OCI-LY7 (cell line): ENCODE results near the gene DTNA. TPM values are rescaled to one million over a fixed set of nuclear protein-coding genes. Genes with fewer than 3 reads are reported as not detected.
"Not testable (repeated sequence)": the region's sequence is repeated elsewhere in the genome, so short reads cannot be mapped to it uniquely, and the experiment has no call there.

Source experiments
- BruUV-seq: library from RNA; stranded (reverse); fragments of 400-500 nt; replicated peaks from 2 replicates; lab custom pipeline; 2021; lab: Mats Ljungman, UMichigan
- CTCF ChIA-PET: fragments of 300-600 bp; sonication (Branson Sonifier 250); formaldehyde crosslinking; loops from one replicate; lab custom pipeline; 2022; ENCODE audit warnings: antibody characterized with exemption; ENCODE audit not compliant: unreplicated experiment; lab: Charles Lee
- POLR2A ChIA-PET: fragments of 300-600 bp; sonication (Branson Sonifier 250); formaldehyde crosslinking; loops from one replicate; lab custom pipeline; 2022; ENCODE audit warnings: antibody characterized with exemption; lab: Charles Lee
- DNase-seq: peaks from one replicate; pipeline ENCODE4 v3.0.0-alpha.2; 2015; ENCODE audit warnings: low spot score
- H2AFZ ChIP-seq: fragments of 200-600 bp; sonication (generic), shearing (Covaris generic); 2 replicates; pipeline ENCODE4 v1.6.1; 2014; ENCODE audit warnings: mild to moderate bottlenecking, antibody characterized with exemption, low read length, moderate library complexity
- H3K27ac ChIP-seq: fragments of 200-600 bp; sonication (generic); 2 replicates; pipeline ENCODE4 v1.5.1; 2014; ENCODE audit warnings: mixed run types, low read depth, mild to moderate bottlenecking, moderate library complexity, low read length, inconsistent platforms; ENCODE audit not compliant: poor library complexity, severe bottlenecking
- H3K36me3 ChIP-seq: fragments of 200-600 bp; sonication (generic); 2 replicates; pipeline ENCODE4 v1.6.1; 2014; ENCODE audit warnings: mild to moderate bottlenecking, antibody characterized with exemption, low read length, moderate library complexity, mixed read lengths; ENCODE audit not compliant: insufficient read depth
- H3K4me1 ChIP-seq: fragments of 200-600 bp; sonication (generic); 2 replicates; pipeline ENCODE4 v1.5.1; 2014; ENCODE audit warnings: mild to moderate bottlenecking, low read length; ENCODE audit not compliant: insufficient read depth, poor library complexity, severe bottlenecking
- H3K4me2 ChIP-seq: fragments of 200-600 bp; sonication (generic); 2 replicates; pipeline ENCODE4 v1.6.1; 2014; ENCODE audit warnings: mild to moderate bottlenecking, low read length
- H3K4me3 ChIP-seq: fragments of 200-600 bp; sonication (generic); 2 replicates; pipeline ENCODE4 v1.5.1; 2014; ENCODE audit warnings: mild to moderate bottlenecking, low read depth, low read length; ENCODE audit not compliant: poor library complexity, severe bottlenecking
- H3K79me2 ChIP-seq: fragments of 200-600 bp; sonication (generic); 2 replicates; pipeline ENCODE4 v1.6.1; 2016; ENCODE audit warnings: low read depth, mild to moderate bottlenecking, low read length, moderate library complexity, mixed read lengths; ENCODE audit not compliant: insufficient read depth
- H3K9me2 ChIP-seq: fragments of 200-600 bp; sonication (generic); 2 replicates; pipeline ENCODE4 v1.6.1; 2016; ENCODE audit warnings: mild to moderate bottlenecking, low read length, mixed read lengths; ENCODE audit not compliant: insufficient read depth
- H3K9me3 ChIP-seq: fragments of 200-600 bp; sonication (generic); 2 replicates; pipeline ENCODE4 v1.6.1; 2014; ENCODE audit warnings: mild to moderate bottlenecking, mixed run types, low read length, mixed read lengths
- H4K20me1 ChIP-seq: fragments of 200-600 bp; sonication (generic); 2 replicates; pipeline ENCODE4 v1.6.1; 2014; ENCODE audit warnings: mild to moderate bottlenecking, antibody characterized with exemption, low read length, moderate library complexity, mixed read lengths; ENCODE audit not compliant: insufficient read depth
- CTCF ChIP-seq: fragments of 200-600 bp; sonication (generic); conservative IDR thresholded peaks from 2 replicates; pipeline ENCODE4 v1.5.1; 2014; ENCODE audit warnings: mild to moderate bottlenecking, antibody characterized with exemption, low read length, moderate library complexity, mixed read lengths
- EZH2phosphoT487 ChIP-seq: fragments of 200-600 bp; sonication (generic); IDR thresholded peaks from 2 replicates; pipeline ENCODE4 v1.6.1; 2018; ENCODE audit warnings: low read depth, borderline replicate concordance, mild to moderate bottlenecking, mixed run types, antibody characterized with exemption, low read length, moderate library complexity, mixed read lengths
- intact Hi-C: fragments of 100-400 bp; cut with micrococcal nuclease; formaldehyde crosslinking; loops from one replicate; pipeline ENCODE4 v1.10.0; 2022; ENCODE audit not compliant: unreplicated experiment
- total RNA-seq, 2 experiments: library from RNA; depleted of rRNA in 1 of 2; stranded (reverse); fragments of >200 nt in 1 of 2; shearing (Covaris generic) in 1 of 2; gene quantifications; 2 replicates each; pipeline ENCODE4 v1.2.3, GENCODE V29; 2014 to 2022

DTNA gene
- total RNA-seq, 2 experiments from 2014 or later = 0.16 TPM; not detected in 1

DNA sequence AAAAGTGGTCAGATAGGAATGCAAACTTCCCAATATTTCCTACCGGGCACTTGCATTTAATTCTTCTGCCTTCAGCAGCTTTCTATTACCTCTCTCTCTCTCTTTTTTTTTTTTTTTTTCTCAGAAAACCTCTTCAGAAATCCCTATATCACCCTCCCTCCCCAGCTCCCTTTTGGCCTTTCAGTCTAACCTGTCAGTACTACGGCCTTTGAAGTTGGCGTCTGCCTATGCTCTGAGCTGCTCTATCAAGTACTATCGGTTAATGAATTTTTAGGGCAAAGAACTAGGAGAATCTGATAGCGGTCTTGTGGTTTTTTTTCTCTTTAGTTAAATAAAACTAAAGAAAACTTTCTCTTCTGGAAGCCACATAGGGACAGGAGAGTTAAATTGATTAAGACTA is 208.8 kb downstream of the DTNA start:
- ChIA-PET CTCF (no interaction called here), POLR2A (no interaction called here)
- Histone ChIP-seq H2AFZ (no peak overlapping the region), H3K79me2 (no peaks in the 10 kb centered on the region), H3K9me3 (no peaks in the 10 kb centered on the region), H3K4me1 (no peaks in the 10 kb centered on the region), H4K20me1 (no peaks in the 10 kb centered on the region), H3K9me2 (no peaks in the 10 kb centered on the region), H3K36me3 (no peaks in the 10 kb centered on the region), H3K4me2 (no peak overlapping the region), H3K27ac (no peak overlapping the region), H3K4me3 (no peak overlapping the region)
- intact Hi-C loops = no loop called here
- TF ChIP-seq CTCF (no peak), EZH2phosphoT487 (no peak)
- no TSS peak for BruUV-seq
- no peak for DNase-seq

DNA sequence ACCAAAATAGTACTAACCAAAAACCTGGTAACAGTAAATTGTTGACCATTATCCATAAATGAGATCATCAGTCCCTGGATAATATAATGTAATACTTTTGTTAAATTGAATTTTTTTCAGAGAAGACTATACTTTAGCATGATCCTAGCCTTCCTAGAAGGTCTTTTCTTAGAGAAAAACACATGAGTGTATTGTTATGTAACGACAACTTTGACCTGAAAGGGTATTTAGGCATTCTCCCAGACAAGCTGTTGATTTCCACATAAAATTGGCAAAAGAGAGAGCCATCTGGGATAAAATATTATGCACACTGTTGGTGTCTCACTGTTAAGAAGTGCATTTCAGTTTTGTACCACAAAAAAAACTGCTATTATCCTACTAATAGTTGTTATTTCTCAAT is 211.1 kb downstream of the DTNA start:
- intact Hi-C loops = no loop called here
- H3K9me3 ChIP-seq = no peaks in the 10 kb centered on the region
- no peak for TF ChIP-seq CTCF
- H3K79me2 ChIP-seq = no peaks in the 10 kb centered on the region
- H2AFZ ChIP-seq = no peak overlapping the region
- no peaks in the 10 kb centered on the region for H3K36me3 ChIP-seq
- CTCF ChIA-PET = no interaction called here
- POLR2A ChIA-PET = no interaction called here
- DNase-seq = no peak
- H3K4me1 ChIP-seq = no peaks in the 10 kb centered on the region
- H4K20me1 ChIP-seq = no peaks in the 10 kb centered on the region
- no peak overlapping the region for H3K4me2 ChIP-seq
- H3K27ac ChIP-seq = no peak overlapping the region
- BruUV-seq = no TSS peak
- no peaks in the 10 kb centered on the region for H3K9me2 ChIP-seq
- no peak overlapping the region for H3K4me3 ChIP-seq

DNA sequence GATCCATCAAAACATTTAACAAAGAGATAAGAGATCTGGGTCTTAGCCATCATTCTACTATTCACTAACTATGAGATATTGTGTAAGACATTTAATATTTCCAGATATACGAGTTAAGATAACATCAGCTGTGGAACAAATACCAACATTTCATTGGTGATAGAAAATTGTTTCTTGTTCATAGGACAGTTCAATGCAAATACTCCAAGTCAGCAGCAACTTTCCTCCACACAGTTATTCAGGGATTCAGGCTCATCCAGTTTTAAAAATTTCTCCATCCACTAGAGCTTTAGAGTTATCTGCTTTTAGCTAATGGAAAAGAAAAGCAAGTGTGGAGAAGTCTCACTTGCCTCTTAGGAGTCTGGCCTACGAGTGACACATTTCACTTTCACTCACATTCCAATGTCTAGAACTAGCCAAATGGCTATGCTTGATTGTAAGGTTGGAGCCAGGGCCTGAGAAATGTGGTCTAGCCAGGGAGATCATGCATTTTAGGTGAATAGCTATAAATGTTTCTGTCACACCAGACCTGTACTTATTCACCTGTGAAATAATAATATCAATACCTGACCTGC is 211.8 kb downstream of the DTNA start:
- Histone ChIP-seq H3K4me3 (no peak overlapping the region), H3K27ac (no peak overlapping the region), H3K4me1 (no peaks in the 10 kb centered on the region), H3K9me3 (no peaks in the 10 kb centered on the region), H2AFZ (no peak overlapping the region), H3K9me2 (no peaks in the 10 kb centered on the region), H3K79me2 (no peaks in the 10 kb centered on the region), H4K20me1 (no peaks in the 10 kb centered on the region), H3K36me3 (no peaks in the 10 kb centered on the region), H3K4me2 (no peak overlapping the region)
- no peak for DNase-seq
- CTCF ChIA-PET = no interaction called here
- TF ChIP-seq CTCF (no peak), EZH2phosphoT487 (no peak)
- POLR2A ChIA-PET = no interaction called here
- no TSS peak for BruUV-seq
- intact Hi-C loops = no loop called here

DNA sequence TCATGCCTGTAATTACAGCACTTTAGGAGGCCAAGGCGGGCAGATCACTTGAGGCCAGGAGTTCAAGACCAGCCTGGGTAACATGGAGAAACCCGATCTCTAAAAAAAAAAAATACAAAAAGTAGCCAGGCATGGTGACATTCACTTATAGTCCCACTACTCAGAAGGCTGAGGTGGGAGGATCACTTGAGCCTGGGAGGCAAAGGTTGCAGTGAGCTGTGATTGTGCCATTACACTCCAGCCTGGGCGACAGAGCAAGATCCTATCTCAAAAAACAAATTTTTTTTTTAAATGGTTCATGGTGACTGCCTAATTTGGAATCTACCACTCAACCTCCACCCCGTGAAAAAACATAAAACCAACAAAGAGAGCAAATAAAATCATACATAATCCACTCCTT is 212.5 kb downstream of the DTNA start:
- H2AFZ ChIP-seq, intact Hi-C loops, H3K36me3 ChIP-seq, BruUV-seq, H3K79me2 ChIP-seq, H4K20me1 ChIP-seq, H3K4me1 ChIP-seq, CTCF ChIA-PET, DNase-seq, H3K27ac ChIP-seq, H3K4me3 ChIP-seq, H3K4me2 ChIP-seq, H3K9me3 ChIP-seq, POLR2A ChIA-PET, H3K9me2 ChIP-seq: not testable (repeated sequence)
